SIG-M5 (cell line): ENCODE results near the gene PPFIBP1.

Experiments used
- DNase-seq: peaks from one replicate; lab custom pipeline; 2025; lab: John Stamatoyannopoulos, UW

PPFIBP1 gene

DNA sequence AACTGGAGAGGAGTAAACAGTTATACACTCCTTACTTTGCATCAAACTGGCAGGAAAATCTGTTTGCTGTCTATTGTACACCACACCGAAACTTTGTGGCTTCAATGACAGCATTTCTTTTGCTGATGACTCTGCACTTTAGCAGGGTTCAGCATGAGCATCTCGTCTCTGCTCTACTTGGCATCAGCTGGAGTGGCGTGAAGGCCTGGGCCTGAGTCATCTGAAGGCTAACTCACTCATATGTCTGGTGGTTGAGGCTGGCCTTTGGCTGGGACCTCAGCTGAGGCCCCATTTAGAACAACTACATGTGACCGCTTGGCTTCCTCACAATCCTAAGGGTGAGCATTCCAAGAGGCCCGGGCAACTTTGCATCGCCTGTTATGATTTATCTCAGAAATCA lies 143.5 kb downstream of the PPFIBP1 start:
- no peak for DNase-seq

DNA sequence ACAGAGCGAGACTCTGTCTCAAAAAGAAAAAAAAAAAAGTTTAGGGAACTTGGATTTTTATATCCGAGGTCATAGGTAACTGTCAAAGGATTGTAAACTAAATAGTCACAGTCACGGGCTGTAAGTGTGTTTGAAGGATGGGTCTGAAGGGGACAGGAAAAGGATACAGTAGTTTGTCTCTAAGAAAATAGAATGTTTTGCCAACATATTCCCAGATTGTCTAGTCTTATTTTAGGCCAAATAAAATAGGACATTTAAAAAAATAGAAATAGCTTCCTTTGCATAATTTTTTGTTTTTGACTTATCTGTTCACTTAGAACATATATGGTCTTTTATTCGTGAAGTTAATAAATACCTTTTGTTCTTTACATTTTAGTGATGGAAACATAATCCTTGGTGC lies 148.0 kb downstream of the PPFIBP1 start:
- DNase-seq = no peak

GRCh38 chr12:27672643-27673042 lies 148.6 kb downstream of the PPFIBP1 start:
- no peak for DNase-seq

DNA sequence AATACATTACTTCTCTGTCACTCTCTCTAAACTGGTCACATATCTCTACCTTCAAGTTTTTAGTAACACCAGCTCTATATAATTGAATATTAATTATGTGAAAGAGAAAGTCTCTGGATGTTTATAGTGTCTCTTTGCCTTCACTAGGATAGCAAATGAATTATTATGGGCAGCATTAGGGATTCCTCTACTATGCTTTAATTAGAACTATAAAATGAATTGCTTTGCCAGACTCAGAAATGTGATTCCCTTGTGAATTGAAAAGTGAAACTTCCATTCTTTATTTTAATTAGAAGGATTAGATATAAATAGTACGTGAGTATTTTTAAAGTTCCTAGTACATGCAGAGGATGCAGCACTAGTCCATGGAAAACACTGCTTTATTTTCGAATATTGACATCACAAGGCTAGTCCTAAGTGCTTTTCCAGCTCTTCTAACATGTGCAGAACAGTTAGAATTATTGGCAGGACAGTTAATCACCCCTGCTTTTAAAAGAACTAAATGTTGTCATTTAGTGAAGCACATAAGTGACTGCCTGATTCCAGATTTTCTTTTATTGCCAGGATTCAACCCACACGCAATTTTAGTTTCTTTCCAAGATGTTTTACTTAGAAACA lies 149.2 kb downstream of the PPFIBP1 start:
- no peak for DNase-seq

DNA sequence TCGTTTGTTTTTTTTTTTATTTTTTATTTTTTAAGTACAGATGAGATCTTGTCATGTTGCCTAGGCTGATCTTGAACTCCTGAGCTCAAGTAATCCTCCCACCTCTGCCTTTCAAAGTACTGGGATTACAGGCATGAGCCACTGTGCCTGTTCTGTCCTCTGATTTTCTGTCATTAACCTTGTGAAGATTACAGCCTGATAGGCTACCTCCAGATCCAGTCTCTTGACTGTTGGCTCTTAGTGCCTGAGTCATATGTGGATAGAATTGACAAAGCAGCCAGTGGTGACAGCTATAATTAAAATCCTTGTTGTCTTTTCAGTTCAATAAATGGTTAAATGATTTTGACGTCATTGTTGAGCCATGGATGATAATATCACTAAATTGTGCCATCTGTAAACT lies 151.0 kb downstream of the PPFIBP1 start:
- no peak for DNase-seq

- DNase-seq = no peak
Measured at GRCh38 chr12:27680619-27681018, 156.6 kb downstream of the PPFIBP1 start.

- DNase-seq = no peak
Measured at GRCh38 chr12:27682534-27682933, 158.5 kb downstream of the PPFIBP1 start.

- DNase-seq = no peak
Measured at GRCh38 chr12:27685274-27685673, 161.3 kb downstream of the PPFIBP1 start.

- no peak for DNase-seq
Measured at GRCh38 chr12:27686147-27686546, 162.1 kb downstream of the PPFIBP1 start.

DNA sequence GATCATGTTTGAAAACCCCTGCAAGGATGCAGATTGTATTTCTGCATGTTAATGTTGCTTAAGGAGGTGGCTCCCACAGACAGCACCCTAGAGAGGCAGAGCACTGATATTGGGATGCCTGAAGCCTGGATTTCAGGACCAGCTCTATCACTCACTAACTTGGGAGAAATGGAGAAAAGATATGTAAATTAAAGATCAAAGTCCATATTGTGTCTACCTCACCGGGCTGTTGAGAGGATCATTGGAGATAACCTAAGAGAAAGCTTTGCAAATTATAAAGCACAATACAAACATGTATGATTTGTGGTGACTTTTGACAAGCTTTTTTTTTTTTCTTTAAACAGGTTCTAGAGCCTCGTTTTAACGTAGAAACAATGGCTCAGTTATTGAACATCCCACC lies 164.7 kb downstream of the PPFIBP1 start:
- DNase-seq = no peak

DNA sequence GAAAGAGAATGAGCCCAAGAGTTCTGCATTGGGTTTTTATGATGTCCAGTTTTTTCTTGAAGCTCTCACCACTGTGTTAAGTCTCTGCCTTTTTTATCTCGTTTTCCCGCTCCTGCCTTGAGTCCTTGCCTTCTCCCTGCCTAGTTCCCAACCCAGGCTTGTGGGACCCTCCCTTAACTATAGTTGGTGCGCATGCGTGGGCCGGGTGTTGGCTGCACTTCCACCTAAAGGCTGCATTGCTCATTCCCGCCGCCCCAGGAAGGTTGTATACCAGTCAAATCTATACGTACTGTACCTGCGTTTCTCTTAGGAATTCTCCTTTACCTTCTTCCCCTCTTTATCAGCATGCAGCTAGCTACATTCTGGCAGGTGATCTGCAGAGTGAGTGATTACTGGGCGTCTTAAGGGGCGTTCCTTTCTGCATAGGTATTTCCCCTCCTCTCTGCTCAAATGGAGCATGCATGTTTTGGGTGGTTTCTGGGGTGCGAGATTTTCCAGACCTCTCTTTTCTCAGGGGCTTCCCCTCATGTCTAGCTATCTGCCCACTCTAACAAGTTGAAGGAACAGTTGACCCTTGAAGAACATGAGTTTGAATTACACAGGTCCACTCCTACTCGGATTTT lies 165.7 kb downstream of the PPFIBP1 start:
- no peak for DNase-seq

DNA sequence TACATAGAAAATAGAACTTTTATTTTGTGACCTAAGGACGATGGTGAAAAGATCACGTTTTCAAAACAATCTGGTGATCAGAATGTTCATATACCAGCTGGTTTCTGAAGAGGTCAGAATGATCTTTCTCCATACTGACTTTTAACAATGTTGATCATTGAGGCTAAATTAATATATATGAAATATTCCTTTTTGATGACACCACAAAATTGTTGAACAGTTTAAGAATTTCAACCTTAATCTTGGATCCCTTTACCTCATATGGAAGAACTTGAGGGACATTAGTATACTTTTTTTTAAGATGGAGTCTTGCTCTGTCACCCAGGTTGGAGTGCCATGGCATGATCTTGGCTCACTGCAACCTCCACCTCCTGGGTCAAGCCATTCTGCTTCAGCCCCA lies 169.4 kb downstream of the PPFIBP1 start:
- no peak for DNase-seq

DNA sequence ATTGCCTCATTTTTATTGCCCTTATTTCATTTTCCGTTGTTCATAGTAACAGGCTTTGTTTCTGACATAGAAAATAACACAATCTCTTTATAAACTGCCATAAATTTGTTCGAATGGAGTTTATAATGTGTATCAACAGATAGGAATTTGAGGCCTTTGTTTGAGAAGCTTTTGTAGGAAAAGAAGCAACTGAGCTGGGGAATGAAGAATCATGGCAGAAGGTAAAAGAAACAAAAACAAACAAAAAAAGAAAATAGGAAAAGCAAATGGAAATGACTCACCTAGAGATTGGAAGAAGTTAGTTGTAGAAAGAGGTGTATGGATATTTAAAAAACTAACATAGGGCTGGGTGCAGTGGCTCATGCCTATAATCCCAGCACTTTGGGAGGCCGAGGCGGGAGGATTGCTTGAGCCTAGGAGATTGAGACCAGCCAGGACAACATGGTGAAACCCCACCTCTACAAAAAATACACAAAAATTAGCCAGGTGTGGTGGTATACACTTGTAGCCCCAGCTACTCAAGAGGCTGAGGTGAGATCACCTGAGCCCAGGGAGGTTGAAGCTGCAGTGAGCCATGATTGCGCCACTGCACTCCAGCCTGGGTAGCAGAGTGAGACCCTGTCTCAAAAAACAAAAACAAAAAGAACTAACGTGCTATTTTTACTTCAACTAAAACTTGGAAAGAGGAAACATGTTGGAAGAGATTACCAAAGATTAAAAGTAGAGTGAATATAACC lies 171.7 kb downstream of the PPFIBP1 start:
- DNase-seq = no peak

DNA sequence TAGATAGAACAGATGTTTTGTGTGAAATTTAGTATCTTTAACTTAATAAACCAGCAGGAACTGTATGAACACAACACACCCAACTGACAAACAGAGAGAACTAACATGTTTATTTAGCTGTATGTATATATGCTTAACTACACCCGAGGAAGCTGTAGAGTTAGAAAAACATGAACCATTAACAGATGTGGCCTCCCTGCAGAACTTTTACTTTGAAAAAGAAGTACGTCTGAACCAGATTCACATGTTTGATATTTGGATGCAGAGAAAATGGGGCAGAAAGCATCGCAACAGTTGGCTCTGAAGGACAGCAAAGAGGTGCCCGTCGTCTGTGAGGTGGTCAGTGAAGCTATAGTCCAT lies 172.3 kb downstream of the PPFIBP1 start, which contains the start of gene REP15:
Gene REP15 (plus strand): TSS at position 155 of the 360 bp plus-strand sequence. CDS start 116 bp downstream, at position 271.
- no peak for DNase-seq

DNA sequence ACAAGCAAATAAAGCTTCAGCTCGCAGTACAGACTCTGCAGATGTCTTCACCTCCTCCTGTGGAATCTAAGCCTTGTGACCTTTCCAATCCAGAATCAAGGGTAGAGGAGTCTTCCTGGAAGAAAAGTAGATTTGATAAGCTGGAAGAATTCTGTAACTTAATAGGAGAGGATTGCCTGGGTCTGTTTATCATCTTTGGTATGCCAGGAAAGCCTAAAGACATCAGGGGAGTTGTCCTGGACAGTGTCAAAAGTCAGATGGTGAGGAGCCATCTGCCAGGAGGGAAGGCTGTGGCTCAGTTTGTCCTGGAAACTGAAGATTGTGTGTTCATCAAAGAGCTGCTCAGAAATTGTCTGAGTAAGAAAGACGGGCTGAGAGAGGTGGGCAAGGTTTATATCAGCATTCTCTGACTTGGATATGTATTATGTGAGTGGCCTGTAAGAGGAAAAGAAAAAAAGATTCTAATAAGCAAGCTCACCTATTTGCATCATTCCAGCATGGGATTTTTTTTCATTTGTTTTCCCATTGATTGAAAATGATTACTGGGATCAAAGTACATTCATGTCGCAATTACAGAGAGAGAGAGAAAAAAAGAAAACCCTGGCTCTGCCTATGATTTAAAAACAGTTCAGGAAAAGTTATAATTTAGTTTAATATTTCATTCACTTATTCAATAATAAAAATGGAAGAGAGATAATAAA lies 173.0 kb downstream of the PPFIBP1 start:
- DNase-seq = no peak

DNA sequence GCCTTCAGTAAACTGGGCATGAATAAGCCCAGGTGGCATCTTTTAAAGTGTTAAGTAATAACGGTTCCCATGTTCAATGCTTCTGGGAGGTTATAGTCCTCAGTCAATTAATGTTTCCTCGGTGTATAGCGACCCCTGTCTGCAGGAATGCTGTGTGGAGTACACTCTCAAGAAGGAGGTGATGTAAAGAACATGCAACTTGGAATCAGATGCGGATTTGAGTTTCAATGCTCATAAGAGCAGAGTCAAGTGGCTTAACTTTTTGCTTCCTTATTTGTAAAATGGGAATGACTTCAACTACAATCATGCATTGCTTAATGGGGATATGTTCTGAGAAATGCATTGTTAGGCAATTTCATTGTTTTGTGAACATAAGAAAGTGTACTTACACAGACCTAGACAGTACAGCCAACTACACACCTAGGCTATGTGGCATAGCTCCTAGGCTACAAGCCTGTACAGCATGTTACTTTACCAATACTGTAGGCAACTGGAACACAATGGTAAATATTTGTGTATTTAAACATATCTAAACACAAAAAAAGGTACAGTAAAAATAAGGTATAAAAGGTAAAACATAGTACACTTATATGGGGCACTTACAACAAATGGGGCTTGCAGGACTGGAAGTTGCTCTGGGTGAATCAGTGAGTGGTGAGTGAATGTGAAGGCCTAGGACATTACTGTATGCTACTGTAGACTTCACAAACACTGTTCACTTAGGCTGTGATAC lies 179.9 kb downstream of the PPFIBP1 start:
- DNase-seq = peak; percentile 15

DNA sequence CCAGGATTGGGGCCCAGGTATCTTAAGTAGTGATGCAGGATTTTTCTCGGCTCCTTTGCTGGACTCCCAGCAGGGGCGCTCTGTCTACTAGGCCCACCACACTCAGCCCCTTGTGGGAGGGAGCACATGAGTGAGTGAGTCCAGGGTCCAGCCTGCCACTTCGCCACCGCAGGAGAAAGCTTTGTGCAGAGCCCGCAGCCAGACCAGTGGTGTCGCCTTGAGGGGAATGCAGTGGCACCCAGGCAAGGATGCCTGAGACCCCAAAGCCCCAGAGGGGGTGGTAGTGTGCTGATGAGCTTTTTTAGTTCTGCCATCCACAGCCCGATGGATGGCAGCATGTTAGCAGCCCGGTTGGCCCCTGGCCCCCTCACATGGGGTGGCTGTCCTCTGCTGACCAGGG lies 181.3 kb downstream of the PPFIBP1 start:
- DNase-seq = no peak

DNA sequence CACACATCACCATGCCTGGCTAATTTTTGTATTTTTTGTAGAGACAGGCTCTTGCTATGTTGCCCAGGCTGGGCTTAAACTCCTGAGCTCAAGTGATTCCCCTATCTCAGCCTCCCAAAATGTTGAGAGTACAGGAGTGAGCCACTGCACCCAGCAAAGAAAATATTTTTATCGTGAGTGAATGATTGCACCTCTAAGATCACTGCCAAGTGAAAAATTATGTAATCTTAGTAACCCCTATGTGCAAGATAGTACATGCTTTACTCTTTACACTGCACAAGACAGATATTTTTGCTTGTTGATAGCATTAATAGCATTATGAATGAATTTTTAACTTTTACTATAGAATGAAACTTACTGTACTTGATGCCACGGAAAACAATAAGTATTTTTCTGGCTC lies 183.2 kb downstream of the PPFIBP1 start:
- DNase-seq = no peak

GRCh38 chr12:27709212-27709931 lies 185.4 kb downstream of the PPFIBP1 start:
- no peak for DNase-seq

GRCh38 chr12:27709932-27710591 lies 186.1 kb downstream of the PPFIBP1 start:
- no peak for DNase-seq
